ENCODE data around the gene HEATR9. TPM values are rescaled to one million over a fixed set of nuclear protein-coding genes. Genes with fewer than 3 reads are reported as not detected.

HEATR9 gene
- total RNA-seq (ENCODE audit: unreplicated experiment) = not detected
- long read RNA-seq = 0 reads

- peaks cover 9% of the 10 kb centered on the region for H3K4me1 Mint-ChIP-seq (ENCODE audit: unreplicated experiment)
- no peak for TF ChIP-seq CTCF (IDR thresholded peaks at IDR 0.05; ENCODE audit: unreplicated experiment)
- no peak for DNase-seq (ENCODE audit: low spot score)
- peaks cover 3% of the 10 kb centered on the region for H3K27me3 Mint-ChIP-seq (ENCODE audit: unreplicated experiment)
- H3K27ac Mint-ChIP-seq (ENCODE audit: unreplicated experiment) = no peak within 1 kb of the TSS
- H3K4me3 Mint-ChIP-seq (ENCODE audit: unreplicated experiment) = no peak within 1 kb of the TSS
- H3K36me3 Mint-ChIP-seq (ENCODE audit: low read depth, unreplicated experiment) = no peaks in the 10 kb centered on the region
- no peaks in the 10 kb centered on the region for H3K9me3 Mint-ChIP-seq (ENCODE audit: unreplicated experiment)
Measured at GRCh38 chr17:35868737-35869136, at the start of gene HEATR9. Gene HEATR9, minus strand, starts transcription at chr17:35868891. Its CDS starts 149 bp downstream, at chr17:35868742.

GRCh38 chr17:35917519-35918213, 49.0 kb upstream of the HEATR9 start:
- H3K27ac Mint-ChIP-seq (ENCODE audit: unreplicated experiment) = no peak overlapping the region
- peaks cover 7% of the 10 kb centered on the region for H3K36me3 Mint-ChIP-seq (ENCODE audit: low read depth, unreplicated experiment)
- DNase-seq (ENCODE audit: low spot score) = no peak
- H3K4me1 Mint-ChIP-seq (ENCODE audit: unreplicated experiment) = peaks cover 13% of the 10 kb centered on the region
- H3K9me3 Mint-ChIP-seq (ENCODE audit: unreplicated experiment) = no peaks in the 10 kb centered on the region
- H3K4me3 Mint-ChIP-seq (ENCODE audit: unreplicated experiment) = no peak overlapping the region
- H3K27me3 Mint-ChIP-seq (ENCODE audit: unreplicated experiment) = no peaks in the 10 kb centered on the region
- TF ChIP-seq CTCF (IDR thresholded peaks at IDR 0.05; ENCODE audit: unreplicated experiment) = no peak

- no peaks in the 10 kb centered on the region for H3K27me3 Mint-ChIP-seq (ENCODE audit: unreplicated experiment)
- H3K27ac Mint-ChIP-seq (ENCODE audit: unreplicated experiment) = no peak overlapping the region
- no peak overlapping the region for H3K4me3 Mint-ChIP-seq (ENCODE audit: unreplicated experiment)
- peaks cover 10% of the 10 kb centered on the region for H3K36me3 Mint-ChIP-seq (ENCODE audit: low read depth, unreplicated experiment)
- peaks cover 21% of the 10 kb centered on the region for H3K4me1 Mint-ChIP-seq (ENCODE audit: unreplicated experiment)
- H3K9me3 Mint-ChIP-seq (ENCODE audit: unreplicated experiment) = no peaks in the 10 kb centered on the region
- no peak for TF ChIP-seq CTCF (IDR thresholded peaks at IDR 0.05; ENCODE audit: unreplicated experiment)
- no peak for DNase-seq (ENCODE audit: low spot score)
Measured at GRCh38 chr17:35915153-35915964, 46.7 kb upstream of the HEATR9 start.

GRCh38 chr17:35914354-35914753, 45.7 kb upstream of the HEATR9 start:
- Mint-ChIP-seq H3K27me3 (ENCODE audit: unreplicated experiment) (no peaks in the 10 kb centered on the region), H3K27ac (ENCODE audit: unreplicated experiment) (no peak overlapping the region), H3K4me1 (ENCODE audit: unreplicated experiment) (peaks cover 21% of the 10 kb centered on the region), H3K4me3 (ENCODE audit: unreplicated experiment) (no peak overlapping the region), H3K36me3 (ENCODE audit: low read depth, unreplicated experiment) (peaks cover 13% of the 10 kb centered on the region), H3K9me3 (ENCODE audit: unreplicated experiment) (no peaks in the 10 kb centered on the region)
- DNase-seq (ENCODE audit: low spot score) = no peak
- TF ChIP-seq CTCF (IDR thresholded peaks at IDR 0.05; ENCODE audit: unreplicated experiment) = no peak

- no peak overlapping the region for H3K4me3 Mint-ChIP-seq (ENCODE audit: unreplicated experiment)
- no peak for TF ChIP-seq CTCF (IDR thresholded peaks at IDR 0.05; ENCODE audit: unreplicated experiment)
- H3K27me3 Mint-ChIP-seq (ENCODE audit: unreplicated experiment) = no peaks in the 10 kb centered on the region
- peaks cover 13% of the 10 kb centered on the region for H3K36me3 Mint-ChIP-seq (ENCODE audit: low read depth, unreplicated experiment)
- H3K27ac Mint-ChIP-seq (ENCODE audit: unreplicated experiment) = no peak overlapping the region
- peaks cover 19% of the 10 kb centered on the region for H3K4me1 Mint-ChIP-seq (ENCODE audit: unreplicated experiment)
- no peaks in the 10 kb centered on the region for H3K9me3 Mint-ChIP-seq (ENCODE audit: unreplicated experiment)
- DNase-seq (ENCODE audit: low spot score) = no peak
Measured at GRCh38 chr17:35913609-35914008, 44.9 kb upstream of the HEATR9 start.

Measured in endothelial cell (in vitro differentiated cells).